AG08396 (cell line): ENCODE measurements around the gene SWT1.
"Not testable (repeated sequence)": the region's sequence is repeated elsewhere in the genome, so short reads cannot be mapped to it uniquely, and the experiment has no call there.

Experiments used
- DNase-seq: peaks from one replicate; pipeline ENCODE4 v3.0.0; 2012; ENCODE audit warnings: low spot score, mixed read lengths

Gene SWT1

GRCh38 chr1:185319139-185319475, 162.1 kb downstream of the SWT1 start:
- no peak for DNase-seq

GRCh38 chr1:185321104-185321503, 164.1 kb downstream of the SWT1 start:
- DNase-seq, result not testable (repeated sequence)

GRCh38 chr1:185321653-185322221, 164.8 kb downstream of the SWT1 start:
- DNase-seq, result not testable (repeated sequence)

GRCh38 chr1:185322636-185323035, 165.7 kb downstream of the SWT1 start:
- DNase-seq, result no peak

GRCh38 chr1:185324118-185324517, 167.2 kb downstream of the SWT1 start:
- no peak for DNase-seq

GRCh38 chr1:185325413-185325812, 168.4 kb downstream of the SWT1 start:
- DNase-seq, result no peak

- DNase-seq, result no peak
Measured at GRCh38 chr1:185328255-185328654, 171.3 kb downstream of the SWT1 start.

GRCh38 chr1:185334182-185334581, 177.2 kb downstream of the SWT1 start:
- DNase-seq, result no peak

- DNase-seq, result no peak
Measured at GRCh38 chr1:185337246-185337645, 180.3 kb downstream of the SWT1 start.

- DNase-seq, result no peak
Measured at GRCh38 chr1:185338719-185339622, 182.0 kb downstream of the SWT1 start.

GRCh38 chr1:185341196-185341781, 184.3 kb downstream of the SWT1 start:
- no peak for DNase-seq
